ENCODE results near the gene SLCO4A1. TPM values are rescaled to one million over a fixed set of nuclear protein-coding genes. Genes with fewer than 3 reads are reported as not detected.

Gene SLCO4A1
- total and polyA plus RNA-seq, 12 donors, result 1.5 to 52.7 (median 6.8) TPM

DNA sequence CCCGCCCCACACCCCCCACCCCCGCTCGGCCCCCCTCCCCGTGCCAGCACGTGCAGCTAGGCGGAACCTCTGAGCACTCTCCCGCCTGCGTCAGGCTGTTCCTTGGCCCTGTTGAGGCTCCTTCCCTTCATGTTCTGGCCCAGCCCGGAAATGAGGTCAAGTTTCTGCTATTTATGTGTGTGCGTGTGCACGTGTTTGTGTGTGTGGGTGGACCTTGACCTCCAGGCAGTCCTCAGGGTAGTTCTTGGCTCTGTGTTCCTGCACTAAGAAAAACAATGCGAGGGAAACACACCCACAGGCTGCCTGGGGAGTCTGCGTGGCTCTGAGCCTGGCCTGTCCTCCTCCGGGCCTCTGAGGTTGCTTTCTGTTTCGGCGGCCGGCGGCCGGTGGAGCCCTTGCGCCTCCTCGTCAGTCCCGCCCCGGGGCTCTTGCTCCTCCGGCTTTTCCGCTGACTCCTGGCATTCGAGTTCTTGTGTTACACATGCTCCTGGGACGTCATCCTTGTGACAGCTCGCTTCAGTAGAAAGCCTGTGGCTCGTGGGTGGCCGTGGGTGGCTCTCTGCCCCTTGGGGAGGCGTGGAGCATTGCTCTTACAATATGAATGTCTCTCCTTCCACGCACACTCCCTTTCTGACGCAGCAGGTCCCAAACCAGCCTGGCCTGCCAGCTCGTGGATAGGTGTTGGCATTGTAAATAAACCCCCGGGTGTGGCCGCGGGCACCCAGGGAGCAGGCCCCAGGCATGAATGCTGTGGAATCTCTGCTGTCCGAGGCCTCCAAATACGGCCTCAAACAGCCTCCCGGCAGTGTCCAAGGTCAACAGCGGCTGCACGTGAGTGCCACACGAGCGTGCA lies 10.0 kb downstream of the SLCO4A1 start:
- TF ChIP-seq, protein P1, sequence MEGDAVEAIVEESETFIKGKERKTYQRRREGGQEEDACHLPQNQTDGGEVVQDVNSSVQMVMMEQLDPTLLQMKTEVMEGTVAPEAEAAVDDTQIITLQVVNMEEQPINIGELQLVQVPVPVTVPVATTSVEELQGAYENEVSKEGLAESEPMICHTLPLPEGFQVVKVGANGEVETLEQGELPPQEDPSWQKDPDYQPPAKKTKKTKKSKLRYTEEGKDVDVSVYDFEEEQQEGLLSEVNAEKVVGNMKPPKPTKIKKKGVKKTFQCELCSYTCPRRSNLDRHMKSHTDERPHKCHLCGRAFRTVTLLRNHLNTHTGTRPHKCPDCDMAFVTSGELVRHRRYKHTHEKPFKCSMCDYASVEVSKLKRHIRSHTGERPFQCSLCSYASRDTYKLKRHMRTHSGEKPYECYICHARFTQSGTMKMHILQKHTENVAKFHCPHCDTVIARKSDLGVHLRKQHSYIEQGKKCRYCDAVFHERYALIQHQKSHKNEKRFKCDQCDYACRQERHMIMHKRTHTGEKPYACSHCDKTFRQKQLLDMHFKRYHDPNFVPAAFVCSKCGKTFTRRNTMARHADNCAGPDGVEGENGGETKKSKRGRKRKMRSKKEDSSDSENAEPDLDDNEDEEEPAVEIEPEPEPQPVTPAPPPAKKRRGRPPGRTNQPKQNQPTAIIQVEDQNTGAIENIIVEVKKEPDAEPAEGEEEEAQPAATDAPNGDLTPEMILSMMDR (IDR thresholded peaks at IDR 0.05), result peak in 2 of 9 donors; percentile 7 to 21
- peak; percentile 91 to 95 for DNase-seq
- H3K9me3 ChIP-seq, result no peaks in the 10 kb centered on the region
- peaks cover 16 to 53% (median 42%) of the 10 kb centered on the region in 9 donors for H3K4me1 ChIP-seq
- H3K27me3 ChIP-seq, result no peaks in the 10 kb centered on the region
- intact Hi-C loops (cut with DNase I), result loop anchor here in 1 of 10 donors (1.0 kb wide), 1 partner anchor 29 kb away; no protein-coding TSS in a partner anchor
- ATAC-seq, result peak; percentile 90 to 96 (median 94)
- peak overlapping the region in 7 of 10 donors; percentile 0 to 41 (median 26) for H3K4me3 ChIP-seq
- WGBS, 2 donors, result 25 to 26% methylated on average over 44 of the region's 44 CpGs
- H3K27ac ChIP-seq, result peak overlapping the region; percentile 79 to 95 (median 90)
- peaks cover 0 to 10% (median 0%) of the 10 kb centered on the region in 9 donors for H3K36me3 ChIP-seq

DNA sequence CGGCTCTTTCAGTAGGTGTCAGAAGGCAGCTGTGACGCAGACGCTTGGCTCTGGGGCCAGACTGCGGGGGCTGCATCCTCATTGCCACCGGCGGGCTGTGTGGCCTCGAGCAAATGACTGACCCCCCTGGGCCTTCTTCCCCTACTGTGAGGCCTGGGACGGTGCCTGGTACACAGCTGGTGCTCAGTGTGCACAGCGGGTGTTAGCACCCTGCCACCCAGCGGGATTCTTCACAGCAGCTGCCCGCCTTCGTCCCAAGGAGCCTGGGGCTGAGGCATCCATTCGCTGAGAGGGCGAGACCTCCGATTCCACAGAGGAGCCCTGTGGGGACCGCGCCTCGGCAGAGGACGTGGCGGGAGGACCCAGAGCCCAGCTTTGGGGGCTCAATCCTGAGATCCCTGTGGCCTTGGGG lies 10.6 kb downstream of the SLCO4A1 start:
- intact Hi-C loops (cut with DNase I), result loop anchor here in 1 of 10 donors (1.0 kb wide), 1 partner anchor 30 kb away; no protein-coding TSS in a partner anchor
- Histone ChIP-seq H3K36me3 (peaks cover 0 to 16% (median 0%) of the 10 kb centered on the region in 9 donors), H3K9me3 (no peaks in the 10 kb centered on the region), H3K4me1 (peaks cover 11 to 47% (median 36%) of the 10 kb centered on the region in 9 donors), H3K4me3 (peak overlapping the region in 7 of 10 donors; percentile 0 to 38 (median 26)), H3K27ac (peak overlapping the region; percentile 79 to 95 (median 90)), H3K27me3 (no peaks in the 10 kb centered on the region)
- TF ChIP-seq, protein P1 (IDR thresholded peaks at IDR 0.05), result no peak
- DNase-seq, result peak in 1 of 2 donors; percentile 42
- WGBS, 2 donors, result 80 to 82% methylated on average over 20 of the region's 20 CpGs
- ATAC-seq, result peak in 3 of 8 donors; percentile 0 to 10 (median 0)

DNA sequence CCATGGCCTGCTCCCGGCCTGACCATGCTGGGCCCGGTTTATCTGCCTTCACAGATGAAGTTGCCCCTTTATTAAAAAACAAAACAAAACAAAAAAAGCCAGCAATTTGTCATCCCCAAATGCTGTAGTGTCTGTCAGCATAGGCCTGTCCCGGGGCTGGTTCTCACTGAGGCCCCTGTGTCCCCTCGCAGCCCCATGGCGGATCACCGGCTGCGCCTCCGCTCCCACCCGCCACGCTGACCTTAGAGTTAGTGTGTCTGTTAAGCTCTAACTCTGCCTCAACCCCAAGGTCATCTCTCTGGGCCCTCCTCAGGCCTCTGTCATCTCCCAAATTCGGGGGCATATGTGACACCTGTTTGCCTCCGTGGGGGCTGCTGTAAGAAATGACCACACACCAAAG lies 11.1 kb downstream of the SLCO4A1 start:
- WGBS, 2 donors, result 89 to 91% methylated on average over 12 of the region's 12 CpGs
- Histone ChIP-seq H3K4me3 (no peak overlapping the region), H3K27me3 (no peaks in the 10 kb centered on the region), H3K4me1 (peaks cover 11 to 43% (median 31%) of the 10 kb centered on the region in 9 donors), H3K27ac (peak overlapping the region in 9 of 10 donors; percentile 79 to 95 (median 92)), H3K9me3 (no peaks in the 10 kb centered on the region), H3K36me3 (peaks cover 0 to 16% (median 0%) of the 10 kb centered on the region in 9 donors)
- intact Hi-C loops (cut with DNase I), result no loop called here
- ATAC-seq, result no peak
- DNase-seq, result no peak
- TF ChIP-seq, protein P1 (IDR thresholded peaks at IDR 0.05), result no peak

DNA sequence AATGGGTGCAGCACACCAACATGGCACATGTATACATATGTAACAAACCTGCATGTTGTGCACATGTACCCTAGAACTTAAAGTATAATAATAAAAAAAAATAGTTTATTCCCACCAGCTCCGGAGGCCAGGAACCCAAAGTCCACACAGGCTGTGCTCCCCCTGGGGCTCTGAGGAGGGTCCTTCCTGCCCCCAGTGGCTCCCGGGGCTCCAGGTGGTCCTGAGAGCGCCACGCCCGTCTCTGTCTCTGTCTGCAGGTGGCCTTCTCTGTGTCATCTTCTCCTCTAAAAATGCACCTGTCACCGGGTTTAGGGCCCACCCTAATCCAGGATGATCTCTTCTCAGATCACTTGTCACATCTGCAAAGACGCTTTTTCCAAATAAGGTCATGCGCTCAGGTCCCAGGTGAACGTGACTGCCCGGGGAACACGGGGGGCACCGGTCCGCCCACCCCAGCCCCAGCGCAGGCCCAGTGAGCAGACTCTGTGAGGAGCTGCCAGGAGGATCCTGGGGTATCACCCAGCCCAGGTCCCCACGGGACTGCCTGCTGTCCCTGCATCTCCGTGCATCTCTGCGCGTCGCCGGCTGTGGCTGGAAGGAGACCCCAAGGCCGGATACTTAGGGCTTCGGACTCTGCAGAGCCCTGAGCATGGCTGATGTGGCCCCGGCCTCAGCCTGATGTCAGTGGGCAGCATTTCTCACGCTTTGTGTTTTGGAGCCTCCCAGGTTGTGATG lies 11.8 kb downstream of the SLCO4A1 start:
- peaks cover 11 to 39% (median 30%) of the 10 kb centered on the region in 9 donors for H3K4me1 ChIP-seq
- TF ChIP-seq, protein P1 (IDR thresholded peaks at IDR 0.05), result no peak
- WGBS, 2 donors, result 95 to 96% methylated on average over 24 of the region's 24 CpGs
- intact Hi-C loops (cut with DNase I), result no loop called here
- no peaks in the 10 kb centered on the region for H3K27me3 ChIP-seq
- H3K4me3 ChIP-seq, result no peak overlapping the region
- H3K9me3 ChIP-seq, result no peaks in the 10 kb centered on the region
- DNase-seq, result peak in 1 of 2 donors; percentile 13
- H3K27ac ChIP-seq, result peak overlapping the region in 1 of 10 donors; percentile 10
- no peak for ATAC-seq
- H3K36me3 ChIP-seq, result peaks cover 0 to 16% (median 0%) of the 10 kb centered on the region in 9 donors
